Neural crest cell (in vitro differentiated cells): ENCODE measurements around the gene TMEM158. TPM values are rescaled to one million over a fixed set of nuclear protein-coding genes. Genes with fewer than 3 reads are reported as not detected.
A peak's percentile ranks its signal among the peaks of the same experiment; 100 is the strongest.

ENCODE experiments used
- DNase-seq: peaks from one replicate; pipeline ENCODE4 v3.0.0; 2021; ENCODE audit warnings: low read depth, mixed read lengths, low spot score
- H3K27ac Mint-ChIP-seq: one replicate; pipeline ENCODE4 v1.8.0; 2021; ENCODE audit warnings: mild to moderate bottlenecking, mixed read lengths; ENCODE audit not compliant: unreplicated experiment
- H3K27me3 Mint-ChIP-seq: 2 replicates; pipeline ENCODE4 v1.8.0; 2021; ENCODE audit warnings: low read depth, mild to moderate bottlenecking, mixed read lengths
- H3K36me3 Mint-ChIP-seq: 2 replicates; pipeline ENCODE4 v1.8.0; 2021; ENCODE audit warnings: low read depth, mild to moderate bottlenecking, mixed read lengths
- H3K4me1 Mint-ChIP-seq: 2 replicates; pipeline ENCODE4 v1.8.0; 2021; ENCODE audit warnings: mixed read lengths
- H3K4me3 Mint-ChIP-seq: one replicate; pipeline ENCODE4 v1.8.0; 2021; ENCODE audit warnings: mild to moderate bottlenecking, mixed read lengths
- H3K9me3 Mint-ChIP-seq: 2 replicates; pipeline ENCODE4 v1.8.0; 2021; ENCODE audit warnings: mixed read lengths
- CTCF ChIP-seq: fragments of 200-600 bp; sonication (generic); conservative IDR thresholded peaks from 2 replicates; pipeline ENCODE4 v1.5.0; 2021; ENCODE audit warnings: antibody characterized with exemption, mild to moderate bottlenecking
- total RNA-seq: library from RNA; stranded (reverse); gene quantifications from 2 replicates; pipeline ENCODE4 v1.2.1, GENCODE V29; 2021

TMEM158 gene
- total RNA-seq, 1 donor from 2014 or later: 10.7 TPM

GRCh38 chr3:45272032-45272810, 46.1 kb upstream of the TMEM158 start:
- Mint-ChIP-seq H3K36me3 (no peaks in the 10 kb centered on the region), H3K4me3 (no peak overlapping the region), H3K4me1 (no peaks in the 10 kb centered on the region), H3K27me3 (no peaks in the 10 kb centered on the region), H3K9me3 (peaks cover 2% of the 10 kb centered on the region), H3K27ac (no peak overlapping the region)
- no peak for TF ChIP-seq CTCF
- no peak for DNase-seq

- Mint-ChIP-seq H3K4me3 (no peak overlapping the region), H3K9me3 (no peaks in the 10 kb centered on the region), H3K4me1 (no peaks in the 10 kb centered on the region), H3K27ac (no peak overlapping the region), H3K36me3 (no peaks in the 10 kb centered on the region), H3K27me3 (no peaks in the 10 kb centered on the region)
- TF ChIP-seq CTCF: no peak
- no peak for DNase-seq
These were observed 43.9 kb upstream of the TMEM158 start for GRCh38 chr3:45269952-45270351.

GRCh38 chr3:45267097-45267496, 41.0 kb upstream of the TMEM158 start:
- Mint-ChIP-seq H3K4me3 (no peak overlapping the region), H3K36me3 (no peaks in the 10 kb centered on the region), H3K4me1 (no peaks in the 10 kb centered on the region), H3K9me3 (no peaks in the 10 kb centered on the region), H3K27ac (no peak overlapping the region), H3K27me3 (no peaks in the 10 kb centered on the region)
- no peak for TF ChIP-seq CTCF
- no peak for DNase-seq

GRCh38 chr3:45261333-45262110, 35.4 kb upstream of the TMEM158 start:
- H3K4me1 Mint-ChIP-seq: no peaks in the 10 kb centered on the region
- TF ChIP-seq CTCF: no peak
- H3K27ac Mint-ChIP-seq: no peak overlapping the region
- no peaks in the 10 kb centered on the region for H3K9me3 Mint-ChIP-seq
- no peak overlapping the region for H3K4me3 Mint-ChIP-seq
- no peaks in the 10 kb centered on the region for H3K27me3 Mint-ChIP-seq
- H3K36me3 Mint-ChIP-seq: no peaks in the 10 kb centered on the region
- no peak for DNase-seq

DNA sequence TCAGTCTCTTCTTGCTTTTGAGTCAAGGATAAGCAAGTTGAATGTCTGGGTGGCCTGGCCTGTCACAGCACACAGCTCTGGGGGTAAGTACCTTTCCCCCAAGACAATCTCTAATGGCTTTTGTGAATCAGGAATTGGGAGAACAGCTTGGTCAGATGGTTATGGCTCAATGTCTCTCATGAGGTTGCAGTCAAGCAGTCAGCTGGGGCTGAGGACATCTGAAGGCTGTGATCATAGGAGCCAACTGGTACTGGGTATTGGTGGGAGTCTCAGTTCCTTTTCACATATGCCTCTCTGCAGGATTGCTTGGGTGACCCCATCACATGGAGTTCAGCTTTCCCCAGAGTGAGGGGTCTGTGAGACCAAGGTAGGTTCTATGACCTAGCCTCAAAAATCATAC, 33.0 kb upstream of the TMEM158 start:
- H3K4me1 Mint-ChIP-seq: no peaks in the 10 kb centered on the region
- H3K9me3 Mint-ChIP-seq: no peaks in the 10 kb centered on the region
- H3K27me3 Mint-ChIP-seq: no peaks in the 10 kb centered on the region
- no peak for DNase-seq
- no peak for TF ChIP-seq CTCF
- H3K27ac Mint-ChIP-seq: peak overlapping the region; percentile 50
- H3K36me3 Mint-ChIP-seq: no peaks in the 10 kb centered on the region
- no peak overlapping the region for H3K4me3 Mint-ChIP-seq
